T-helper 2 cell treated with Interferon-gamma antibody and Interleukin-4, amounts not matched to agents 5 μg/mL and 100 μg/mL, for 36 hours (primary cell): ENCODE data around the gene MBLAC2.
A peak's percentile ranks its signal among the peaks of the same experiment; 100 is the strongest.

Experiments used
- DNase-seq: peaks from one replicate; pipeline ENCODE4 v3.0.0; 2021; ENCODE audit warnings: low spot score
- H3K27ac Mint-ChIP-seq: one replicate; pipeline ENCODE4 v1.8.0; 2021; ENCODE audit warnings: mild to moderate bottlenecking, mixed read lengths
- H3K27me3 Mint-ChIP-seq: one replicate; pipeline ENCODE4 v1.8.0; 2021; ENCODE audit warnings: low read depth, mixed read lengths
- H3K36me3 Mint-ChIP-seq: one replicate; pipeline ENCODE4 v1.8.0; 2021; ENCODE audit warnings: low read depth, mixed read lengths
- H3K4me1 Mint-ChIP-seq: one replicate; pipeline ENCODE4 v1.8.0; 2021; ENCODE audit warnings: low read depth, mixed read lengths
- H3K4me3 Mint-ChIP-seq: one replicate; pipeline ENCODE4 v1.8.0; 2022; ENCODE audit warnings: mild to moderate bottlenecking, moderate library complexity, mixed read lengths
- H3K9me3 Mint-ChIP-seq: one replicate; pipeline ENCODE4 v1.8.0; 2021; ENCODE audit warnings: mixed read lengths

The MBLAC2 gene

GRCh38 chr5:90424245-90424644, 50.3 kb downstream of the MBLAC2 start:
- Mint-ChIP-seq H3K4me1 (no peaks in the 10 kb centered on the region), H3K36me3 (no peaks in the 10 kb centered on the region), H3K27me3 (peaks cover 31% of the 10 kb centered on the region), H3K4me3 (no peak overlapping the region), H3K27ac (no peak overlapping the region), H3K9me3 (no peaks in the 10 kb centered on the region)
- no peak for DNase-seq

- no peaks in the 10 kb centered on the region for H3K9me3 Mint-ChIP-seq
- no peak overlapping the region for H3K27ac Mint-ChIP-seq
- H3K4me1 Mint-ChIP-seq = no peaks in the 10 kb centered on the region
- H3K4me3 Mint-ChIP-seq = no peak overlapping the region
- no peaks in the 10 kb centered on the region for H3K36me3 Mint-ChIP-seq
- H3K27me3 Mint-ChIP-seq = peaks cover 33% of the 10 kb centered on the region
- no peak for DNase-seq
Measured at GRCh38 chr5:90421136-90421535, 53.4 kb downstream of the MBLAC2 start.

- Mint-ChIP-seq H3K36me3 (no peaks in the 10 kb centered on the region), H3K9me3 (no peaks in the 10 kb centered on the region), H3K27me3 (peaks cover 34% of the 10 kb centered on the region), H3K27ac (no peak overlapping the region), H3K4me3 (no peak overlapping the region), H3K4me1 (no peaks in the 10 kb centered on the region)
- DNase-seq = no peak
Measured at GRCh38 chr5:90418214-90418613, 56.4 kb downstream of the MBLAC2 start.

- H3K9me3 Mint-ChIP-seq = no peaks in the 10 kb centered on the region
- peaks cover 12% of the 10 kb centered on the region for H3K36me3 Mint-ChIP-seq
Measured at GRCh38 chr5:90410178-90410762, 64.3 kb downstream of the MBLAC2 start.

GRCh38 chr5:90409318-90410177, 65.0 kb downstream of the MBLAC2 start, which contains the start of gene CETN3:
CETN3 (minus strand) TSS chr5:90409756; CDS start chr5:90409661, 95 bp downstream.
- H3K36me3 Mint-ChIP-seq = peaks cover 17% of the 10 kb centered on the region
- H3K27ac Mint-ChIP-seq = no peak within 1 kb of the TSS
- peak; percentile 91 for DNase-seq

More at GRCh38 chr5:90410178-90410762, 64.3 kb downstream of the MBLAC2 start:
- no peak overlapping the region for H3K27ac Mint-ChIP-seq
- H3K4me3 Mint-ChIP-seq = no peak overlapping the region
- no peak for DNase-seq
- H3K4me1 Mint-ChIP-seq = peaks cover 17% of the 10 kb centered on the region
- peaks cover 2% of the 10 kb centered on the region for H3K27me3 Mint-ChIP-seq

GRCh38 chr5:90408571-90409317, 65.8 kb downstream of the MBLAC2 start:
- no peak for DNase-seq
- no peaks in the 10 kb centered on the region for H3K9me3 Mint-ChIP-seq
- H3K27me3 Mint-ChIP-seq = no peaks in the 10 kb centered on the region
- no peak overlapping the region for H3K27ac Mint-ChIP-seq
- H3K36me3 Mint-ChIP-seq = peaks cover 22% of the 10 kb centered on the region
- H3K4me1 Mint-ChIP-seq = peaks cover 21% of the 10 kb centered on the region
- no peak overlapping the region for H3K4me3 Mint-ChIP-seq

More at GRCh38 chr5:90409318-90410177, 65.0 kb downstream of the MBLAC2 start, which contains the start of gene CETN3:
- H3K9me3 Mint-ChIP-seq = no peaks in the 10 kb centered on the region
- no peak within 1 kb of the TSS for H3K4me3 Mint-ChIP-seq
- peaks cover 21% of the 10 kb centered on the region for H3K4me1 Mint-ChIP-seq
- H3K27me3 Mint-ChIP-seq = no peaks in the 10 kb centered on the region
